CD14-positive monocyte (primary cell): Measurements from ENCODE around the gene PMM1. TPM values are rescaled to one million over a fixed set of nuclear protein-coding genes. Genes with fewer than 3 reads are reported as not detected.

Source experiments
- DNase-seq, 3 donors: peaks; one replicate each; pipeline ENCODE4 v3.0.0-alpha.2; 2011 to 2022
- H2AFZ ChIP-seq: 2 replicates; pipeline ENCODE4 v1.6.0; 2012; ENCODE audit warnings: mild to moderate bottlenecking, low read depth, low read length, inconsistent platforms; ENCODE audit not compliant: insufficient read depth, poor library complexity, severe bottlenecking
- H3K27ac ChIP-seq, 2 donors: 1 replicate in 1 of 2; 2 replicates in 1 of 2; pipeline ENCODE4 v1.5.1; 2012 to 2013; ENCODE audit warnings: low read length in 2 of 2, control low read depth in 1 of 2, inconsistent platforms in 1 of 2, low read depth in 1 of 2, mild to moderate bottlenecking in 1 of 2
- H3K27me3 ChIP-seq, 2 donors: one replicate each; pipeline versions ENCODE4 v1.6.0 to v1.6.1; 2011 to 2013; ENCODE audit warnings: low read length in 2 of 2; ENCODE audit not compliant: control insufficient read depth in 2 of 2, insufficient read depth in 2 of 2
- H3K36me3 ChIP-seq, 2 donors: replicated peaks in 1 of 2; 1 replicate in 1 of 2; 2 replicates in 1 of 2; pipeline versions ENCODE4 v1.5.1 to v1.6.1; 2012 to 2013; ENCODE audit warnings: low read length in 2 of 2, control low read depth in 1 of 2, inconsistent platforms in 1 of 2, mild to moderate bottlenecking in 1 of 2; ENCODE audit not compliant: insufficient read depth in 2 of 2, control insufficient read depth in 1 of 2
- H3K4me1 ChIP-seq, 2 donors: 1 replicate in 1 of 2; 2 replicates in 1 of 2; pipeline versions ENCODE4 v1.5.1 to v1.6.1; 2012 to 2013; ENCODE audit warnings: low read length in 2 of 2, control low read depth in 1 of 2, inconsistent platforms in 1 of 2, mild to moderate bottlenecking in 1 of 2, moderate library complexity in 1 of 2; ENCODE audit not compliant: insufficient read depth in 2 of 2, control insufficient read depth in 1 of 2
- H3K4me2 ChIP-seq: replicated peaks from 2 replicates; pipeline ENCODE3; 2012; ENCODE audit warnings: low read length, moderate library complexity, mild to moderate bottlenecking; ENCODE audit not compliant: poor library complexity, severe bottlenecking; ENCODE audit errors: extremely low read depth
- H3K4me3 ChIP-seq, 3 experiments: fragments of 200-600 bp in 1 of 3; sonication (generic) in 1 of 3; replicated peaks in 1 of 3; 1 replicate in 2 of 3; 2 replicates in 1 of 3; pipeline ENCODE4 v1.5.1; 2011 to 2013; ENCODE audit warnings: low read length in 3 of 3, mild to moderate bottlenecking in 3 of 3, control low read depth in 2 of 3, low read depth in 2 of 3, inconsistent platforms in 1 of 3, moderate library complexity in 1 of 3
- H3K79me2 ChIP-seq: 2 replicates; pipeline ENCODE4 v1.6.0; 2012; ENCODE audit warnings: mild to moderate bottlenecking, control low read depth, inconsistent platforms, low read length, moderate library complexity; ENCODE audit not compliant: insufficient read depth
- H3K9ac ChIP-seq: 2 replicates; pipeline ENCODE4 v1.6.0; 2017; ENCODE audit warnings: low read length, mild to moderate bottlenecking; ENCODE audit not compliant: insufficient read depth, poor library complexity, severe bottlenecking
- H3K9me3 ChIP-seq, 2 donors: replicated peaks in 1 of 2; 1 replicate in 1 of 2; 2 replicates in 1 of 2; pipeline versions ENCODE4 v1.5.1 to v1.6.1; 2012 to 2013; ENCODE audit warnings: low read length in 2 of 2, control low read depth in 1 of 2; ENCODE audit not compliant: control insufficient read depth in 1 of 2, insufficient read depth in 1 of 2
- H4K20me1 ChIP-seq: 2 replicates; pipeline ENCODE4 v1.6.0; 2012; ENCODE audit warnings: mild to moderate bottlenecking, low read length, control low read depth, moderate library complexity; ENCODE audit not compliant: insufficient read depth
- H3K27ac Mint-ChIP-seq, 7 donors: one replicate each; pipeline ENCODE4 v1.8.0; 2020; ENCODE audit warnings: mild to moderate bottlenecking in 7 of 7, mixed read lengths in 7 of 7, moderate library complexity in 6 of 7, inconsistent platforms in 2 of 7
- H3K27me3 Mint-ChIP-seq, 3 donors: one replicate each; pipeline ENCODE4 v1.8.0; 2021 to 2022; ENCODE audit warnings: low read depth in 3 of 3, mild to moderate bottlenecking in 3 of 3, mixed read lengths in 3 of 3, moderate library complexity in 3 of 3, inconsistent platforms in 1 of 3
- H3K36me3 Mint-ChIP-seq, 2 donors: one replicate each; pipeline ENCODE4 v1.8.0; 2020; ENCODE audit warnings: mixed read lengths in 2 of 2, inconsistent platforms in 1 of 2, mild to moderate bottlenecking in 1 of 2
- H3K4me1 Mint-ChIP-seq: one replicate; pipeline ENCODE4 v1.8.0; 2020; ENCODE audit warnings: mild to moderate bottlenecking, mixed read lengths
- H3K4me3 Mint-ChIP-seq, 2 donors: one replicate each; pipeline ENCODE4 v1.8.0; 2020; ENCODE audit warnings: mild to moderate bottlenecking in 2 of 2, mixed read lengths in 2 of 2, moderate library complexity in 1 of 2
- H3K9me3 Mint-ChIP-seq, 7 donors: one replicate each; pipeline ENCODE4 v1.8.0; 2020 to 2022; ENCODE audit warnings: mixed read lengths in 7 of 7, mild to moderate bottlenecking in 6 of 7, moderate library complexity in 6 of 7, inconsistent platforms in 2 of 7
- WGBS: methylation state at CpG from one replicate; pipeline ENCODE4 v1.1.5; 2013; ENCODE audit warnings: missing lambda C conversion rate; ENCODE audit not compliant: insufficient coverage; 5-methylcytosine and 5-hydroxymethylcytosine counted together
- intact Hi-C, 2 donors: fragments of 100-400 bp; cut with micrococcal nuclease; formaldehyde crosslinking; loops; one replicate each; pipeline versions ENCODE4 v1.15.0 to v1.15.1; 2023
- polyA plus RNA-seq, 3 donors: library from polyadenylated mRNA; depleted of rRNA in 1 of 3; unstranded in 2 of 3; stranded (reverse) in 1 of 3; fragments of 300-500 nt in 2 of 3; fragments of >200 nt in 1 of 3; fragmentation: Illumina TruSeq in 2 of 3; gene quantifications; 1 replicate in 2 of 3; 2 replicates in 1 of 3; pipeline ENCODE4 v1.2.3, GENCODE V29; 2012 to 2021
- TF ChIP-seq, protein P1 (sequence below): fragments of 200-600 bp; IDR thresholded peaks from one replicate; pipeline ENCODE4 v1.8.0; 2022; ENCODE audit warnings: antibody characterized with exemption, mild to moderate bottlenecking

Gene PMM1
- polyA plus RNA-seq, 3 donors = 15.6 to 32.4 (median 23.5) TPM

DNA sequence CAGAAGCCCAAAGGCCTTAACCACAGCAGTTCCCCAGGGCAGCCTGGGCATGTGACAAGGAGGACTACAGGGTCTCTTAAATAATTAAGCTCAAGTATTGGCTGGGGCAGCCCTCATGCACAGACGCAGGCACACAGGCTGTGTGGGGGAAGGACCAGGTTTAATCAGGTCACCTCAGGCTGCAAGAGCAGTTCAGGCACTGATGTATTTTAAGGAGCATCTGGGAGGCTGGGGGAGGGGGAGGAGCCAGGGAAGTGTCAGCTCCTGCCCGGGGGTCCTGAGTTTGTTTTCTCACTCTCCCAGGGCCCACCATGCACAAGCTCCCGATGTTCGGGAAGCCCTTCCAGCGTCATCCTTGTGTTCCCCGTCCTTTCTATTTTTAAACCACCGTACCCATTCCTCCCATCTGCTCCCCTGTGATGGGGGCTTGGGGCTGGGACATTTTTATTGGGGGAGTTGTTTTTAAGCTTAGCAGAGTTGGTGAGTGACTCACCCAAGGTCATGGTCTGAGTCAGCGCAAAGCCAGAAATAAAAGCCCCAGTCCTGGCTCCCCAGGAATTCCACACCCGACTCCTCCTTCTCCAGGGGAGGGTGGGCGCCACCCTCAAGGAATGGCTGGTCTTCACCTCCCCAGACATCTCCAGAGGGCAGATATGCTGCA lies 26.5 kb downstream of the PMM1 start:
- Histone ChIP-seq H3K9me3 (no peaks in the 10 kb centered on the region), H3K79me2 (no peaks in the 10 kb centered on the region), H2AFZ (no peak overlapping the region), H3K27me3 (peaks cover 0 to 24% of the 10 kb centered on the region in 2 donors), H3K27ac (no peak overlapping the region), H3K9ac (no peak overlapping the region), H3K4me1 (no peaks in the 10 kb centered on the region), H3K36me3 (no peaks in the 10 kb centered on the region), H3K4me2 (no peak overlapping the region), H4K20me1 (no peaks in the 10 kb centered on the region), H3K4me3 (no peak overlapping the region)
- WGBS = 83% methylated on average over 1 of the region's 10 CpGs
- Mint-ChIP-seq H3K27me3 (peaks cover 27 to 54% (median 54%) of the 10 kb centered on the region in 3 donors), H3K36me3 (no peaks in the 10 kb centered on the region), H3K9me3 (no peaks in the 10 kb centered on the region), H3K27ac (no peak overlapping the region), H3K4me1 (no peaks in the 10 kb centered on the region), H3K4me3 (no peak overlapping the region)
- no peak for DNase-seq
- TF ChIP-seq, protein P1, sequence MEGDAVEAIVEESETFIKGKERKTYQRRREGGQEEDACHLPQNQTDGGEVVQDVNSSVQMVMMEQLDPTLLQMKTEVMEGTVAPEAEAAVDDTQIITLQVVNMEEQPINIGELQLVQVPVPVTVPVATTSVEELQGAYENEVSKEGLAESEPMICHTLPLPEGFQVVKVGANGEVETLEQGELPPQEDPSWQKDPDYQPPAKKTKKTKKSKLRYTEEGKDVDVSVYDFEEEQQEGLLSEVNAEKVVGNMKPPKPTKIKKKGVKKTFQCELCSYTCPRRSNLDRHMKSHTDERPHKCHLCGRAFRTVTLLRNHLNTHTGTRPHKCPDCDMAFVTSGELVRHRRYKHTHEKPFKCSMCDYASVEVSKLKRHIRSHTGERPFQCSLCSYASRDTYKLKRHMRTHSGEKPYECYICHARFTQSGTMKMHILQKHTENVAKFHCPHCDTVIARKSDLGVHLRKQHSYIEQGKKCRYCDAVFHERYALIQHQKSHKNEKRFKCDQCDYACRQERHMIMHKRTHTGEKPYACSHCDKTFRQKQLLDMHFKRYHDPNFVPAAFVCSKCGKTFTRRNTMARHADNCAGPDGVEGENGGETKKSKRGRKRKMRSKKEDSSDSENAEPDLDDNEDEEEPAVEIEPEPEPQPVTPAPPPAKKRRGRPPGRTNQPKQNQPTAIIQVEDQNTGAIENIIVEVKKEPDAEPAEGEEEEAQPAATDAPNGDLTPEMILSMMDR = no peak
- intact Hi-C loops = no loop called here

DNA sequence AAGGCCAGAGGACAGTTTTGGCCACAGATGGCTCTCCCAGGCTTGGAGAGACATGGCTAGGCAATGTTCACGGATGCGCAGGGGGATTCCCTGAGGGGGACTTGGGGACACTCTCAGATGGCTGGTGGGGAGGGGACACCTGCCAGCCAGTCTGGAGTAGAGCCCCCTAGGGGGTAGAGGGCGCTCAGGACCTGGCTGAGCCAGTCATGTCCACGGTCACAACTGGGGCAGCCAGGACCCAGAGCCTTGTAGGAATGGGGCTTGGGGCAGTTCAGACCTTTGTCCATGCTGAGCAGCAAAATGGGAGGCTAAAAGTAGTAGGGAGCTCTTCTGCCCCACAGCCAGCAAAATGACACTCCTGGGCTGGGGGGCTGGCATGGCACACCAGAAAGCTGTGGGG lies 27.2 kb downstream of the PMM1 start:
- H3K36me3 Mint-ChIP-seq = no peaks in the 10 kb centered on the region
- no peak overlapping the region for H3K4me3 Mint-ChIP-seq
- H3K27me3 Mint-ChIP-seq = peaks cover 30 to 56% (median 54%) of the 10 kb centered on the region in 3 donors
- DNase-seq = no peak
- Histone ChIP-seq H3K4me2 (no peak overlapping the region), H3K4me3 (no peak overlapping the region), H3K4me1 (no peaks in the 10 kb centered on the region), H3K9me3 (no peaks in the 10 kb centered on the region), H3K36me3 (no peaks in the 10 kb centered on the region), H3K9ac (no peak overlapping the region), H4K20me1 (no peaks in the 10 kb centered on the region), H3K79me2 (no peaks in the 10 kb centered on the region), H3K27ac (no peak overlapping the region), H3K27me3 (peaks cover 0 to 27% of the 10 kb centered on the region in 2 donors), H2AFZ (no peak overlapping the region)
- 77% methylated on average over 4 of the region's 4 CpGs for WGBS
- intact Hi-C loops = no loop called here
- H3K9me3 Mint-ChIP-seq = no peaks in the 10 kb centered on the region
- H3K4me1 Mint-ChIP-seq = no peaks in the 10 kb centered on the region
- TF ChIP-seq, protein P1 = no peak
- no peak overlapping the region for H3K27ac Mint-ChIP-seq
